Duodenal mucosa (tissue), 2 donors: ENCODE data around the gene CDHR1.
"Not testable (repeated sequence)": the region's sequence is repeated elsewhere in the genome, so short reads cannot be mapped to it uniquely, and the experiment has no call there.

Experiments
- H3K27ac ChIP-seq: one replicate; pipeline ENCODE4 v1.7.0; 2013; ENCODE audit warnings: low read depth, low read length
- H3K27me3 ChIP-seq, 2 donors: one replicate each; pipeline ENCODE4 v1.7.0; 2013; ENCODE audit warnings: low read length in 2 of 2, control low read depth in 1 of 2; ENCODE audit not compliant: insufficient read depth in 2 of 2, control insufficient read depth in 1 of 2
- H3K36me3 ChIP-seq, 2 donors: one replicate each; pipeline ENCODE4 v1.7.0; 2013; ENCODE audit warnings: low read length in 2 of 2, control low read depth in 1 of 2; ENCODE audit not compliant: insufficient read depth in 2 of 2, control insufficient read depth in 1 of 2
- H3K4me1 ChIP-seq, 2 donors: one replicate each; pipeline ENCODE4 v1.7.0; 2013; ENCODE audit warnings: low read length in 2 of 2, control low read depth in 1 of 2; ENCODE audit not compliant: insufficient read depth in 2 of 2, control insufficient read depth in 1 of 2
- H3K4me3 ChIP-seq, 2 donors: one replicate each; pipeline ENCODE4 v1.7.0; 2013; ENCODE audit warnings: low read length in 2 of 2, low read depth in 1 of 2
- H3K9ac ChIP-seq, 2 donors: one replicate each; pipeline ENCODE4 v1.7.0; 2013; ENCODE audit warnings: low read length in 2 of 2, low read depth in 1 of 2
- H3K9me3 ChIP-seq, 2 donors: one replicate each; pipeline ENCODE4 v1.7.0; 2013; ENCODE audit warnings: low read length in 2 of 2, control low read depth in 1 of 2; ENCODE audit not compliant: control insufficient read depth in 1 of 2

The CDHR1 gene

DNA sequence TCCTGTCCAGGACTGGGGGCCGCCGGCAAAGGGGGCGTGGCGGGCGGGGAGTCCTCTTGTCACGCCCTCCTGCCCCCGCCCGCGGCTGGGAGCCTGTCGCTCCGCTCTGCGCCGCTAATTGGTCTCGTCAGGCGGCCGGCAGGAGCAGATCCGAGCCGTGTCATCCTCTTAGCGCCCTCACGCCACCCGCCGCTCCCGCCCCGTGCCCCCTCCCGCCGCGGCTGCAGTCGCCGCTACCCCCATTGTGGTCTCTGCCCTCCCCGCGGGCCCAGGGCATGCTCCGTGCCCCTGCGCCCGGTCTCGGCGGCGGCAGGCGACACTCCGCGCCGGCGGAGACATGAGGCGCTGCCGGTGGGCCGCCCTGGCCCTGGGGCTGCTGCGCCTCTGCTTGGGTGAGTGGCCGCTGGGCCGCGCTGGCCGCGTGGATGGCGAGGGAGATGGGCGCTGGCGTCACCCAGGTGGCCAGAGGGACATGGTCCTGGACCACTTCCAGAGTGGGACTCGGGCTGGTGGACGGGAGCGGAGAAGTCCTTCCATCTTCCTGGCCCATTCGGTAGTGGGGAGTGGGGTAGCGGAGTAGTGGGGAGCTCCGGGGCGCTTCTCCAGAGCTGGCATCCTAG is at the start of gene CDHR1:
TSS of gene CDHR1 (plus strand) at position 114 of the 620 bp plus-strand sequence. CDS start at position 338, 224 bp downstream.
- Histone ChIP-seq H3K27ac (no peak within 1 kb of the TSS), H3K9ac (no peak within 1 kb of the TSS)

GRCh38 chr10:84147347-84147746 is 47.0 kb upstream of the CDHR1 start:
- peaks cover 43 to 87% of the 10 kb centered on the region in 2 donors for H3K36me3 ChIP-seq

More for the DNA sequence above, at the start of gene CDHR1:
- Histone ChIP-seq H3K4me3 (peak within 1 kb of the TSS; percentile 38 to 51), H3K9me3 (no peaks in the 10 kb centered on the region), H3K4me1 (peaks cover 4 to 8% of the 10 kb centered on the region in 2 donors), H3K36me3 (no peaks in the 10 kb centered on the region), H3K27me3 (peaks cover 44 to 60% of the 10 kb centered on the region in 2 donors)

DNA sequence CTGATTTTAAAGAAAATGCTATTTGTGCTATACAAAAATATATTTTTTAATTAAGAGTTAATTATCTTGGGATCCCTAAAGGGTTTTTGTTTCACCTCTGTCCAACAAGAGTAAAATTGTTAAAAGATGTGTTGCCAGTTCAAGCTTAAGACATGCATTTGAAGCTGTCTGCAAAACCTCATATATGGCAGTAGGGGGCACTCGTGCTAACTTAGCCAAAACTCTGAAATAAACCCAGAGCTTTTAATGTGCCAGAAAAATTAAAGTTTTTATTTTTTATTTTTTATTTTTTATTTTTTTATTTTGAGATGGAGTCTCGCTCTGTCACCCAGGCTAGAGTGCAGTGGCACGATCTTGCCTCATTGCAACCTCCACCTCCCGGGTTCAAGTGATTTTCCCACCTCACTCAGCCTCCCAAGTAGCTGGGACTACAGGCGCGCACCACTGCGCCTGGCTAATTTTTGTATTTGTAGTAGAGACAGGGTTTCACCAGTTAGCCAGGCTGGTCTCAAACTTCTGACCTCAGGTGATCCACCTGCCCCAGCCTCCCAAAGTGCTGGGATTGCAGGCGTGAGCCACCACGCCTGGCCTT is 46.2 kb upstream of the CDHR1 start:
- H3K9me3 ChIP-seq, H3K27me3 ChIP-seq, H3K27ac ChIP-seq, H3K4me1 ChIP-seq, H3K4me3 ChIP-seq, H3K9ac ChIP-seq: not testable (repeated sequence)
- H3K36me3 ChIP-seq = peaks cover 48 to 90% of the 10 kb centered on the region in 2 donors

More at GRCh38 chr10:84147347-84147746, 47.0 kb upstream of the CDHR1 start:
- H3K4me1 ChIP-seq = no peaks in the 10 kb centered on the region
- no peaks in the 10 kb centered on the region for H3K27me3 ChIP-seq
- H3K4me3 ChIP-seq = no peak overlapping the region
- no peaks in the 10 kb centered on the region for H3K9me3 ChIP-seq
- no peak overlapping the region for H3K27ac ChIP-seq
- H3K9ac ChIP-seq = no peak overlapping the region

GRCh38 chr10:84149854-84150253 is 44.5 kb upstream of the CDHR1 start:
- H3K4me3 ChIP-seq = no peak overlapping the region
- no peak overlapping the region for H3K27ac ChIP-seq
- H3K4me1 ChIP-seq = no peaks in the 10 kb centered on the region
- H3K36me3 ChIP-seq = peaks cover 46 to 88% of the 10 kb centered on the region in 2 donors
- H3K9ac ChIP-seq = no peak overlapping the region
- H3K9me3 ChIP-seq = no peaks in the 10 kb centered on the region
- no peaks in the 10 kb centered on the region for H3K27me3 ChIP-seq

- Histone ChIP-seq H3K9me3 (no peaks in the 10 kb centered on the region), H3K36me3 (peaks cover 41 to 67% of the 10 kb centered on the region in 2 donors), H3K27me3 (no peaks in the 10 kb centered on the region), H3K4me3 (no peak overlapping the region), H3K4me1 (peaks cover 0 to under 1% of the 10 kb centered on the region in 2 donors), H3K9ac (no peak overlapping the region), H3K27ac (no peak overlapping the region)
Measured at GRCh38 chr10:84152769-84153168, 41.6 kb upstream of the CDHR1 start.

DNA sequence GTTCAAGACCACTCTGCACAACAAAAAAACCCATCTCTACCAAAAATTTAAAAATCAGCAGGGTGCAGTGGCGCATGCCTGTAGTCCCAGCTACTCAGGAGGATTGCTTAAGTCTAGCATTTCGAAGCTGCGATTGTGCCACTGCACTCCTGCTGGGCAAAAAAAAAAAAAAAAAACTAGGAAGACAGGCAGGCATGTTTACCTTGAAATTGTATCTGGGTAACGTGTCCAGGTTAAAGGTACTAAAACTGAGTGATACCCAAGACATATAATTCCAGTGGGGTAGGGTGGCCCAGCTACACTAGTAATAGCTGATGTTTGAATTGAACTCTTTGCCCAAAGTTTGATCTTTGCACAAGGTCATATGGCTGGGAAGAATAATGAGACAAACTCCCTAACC is 38.8 kb upstream of the CDHR1 start:
- peaks cover 9 to 16% of the 10 kb centered on the region in 2 donors for H3K4me1 ChIP-seq
- H3K4me3 ChIP-seq = no peak overlapping the region
- no peak overlapping the region for H3K27ac ChIP-seq
- no peak overlapping the region for H3K9ac ChIP-seq
- no peaks in the 10 kb centered on the region for H3K9me3 ChIP-seq
- H3K27me3 ChIP-seq = peaks cover 0 to 3% of the 10 kb centered on the region in 2 donors
- peaks cover 27 to 44% of the 10 kb centered on the region in 2 donors for H3K36me3 ChIP-seq

DNA sequence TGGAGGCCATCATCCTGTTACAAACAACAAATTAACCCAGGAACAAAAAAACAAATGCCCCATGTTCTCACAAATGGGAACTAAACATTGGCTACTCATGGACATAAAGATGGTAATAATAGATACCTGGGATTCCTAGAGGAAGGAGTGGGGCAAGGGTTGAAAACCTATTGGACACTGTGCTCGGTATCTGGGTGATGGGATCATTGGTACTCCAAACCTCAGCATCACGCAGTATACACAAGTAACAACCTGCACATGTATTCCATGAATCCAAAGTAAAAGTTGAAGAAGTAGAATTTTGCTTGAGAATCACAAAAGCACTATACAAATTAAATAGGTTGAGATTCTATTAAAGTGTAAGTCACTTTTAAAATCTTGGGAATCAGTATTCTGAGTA is 38.3 kb upstream of the CDHR1 start:
- peaks cover 0 to 3% of the 10 kb centered on the region in 2 donors for H3K27me3 ChIP-seq
- H3K9ac ChIP-seq = no peak overlapping the region
- peaks cover 22 to 40% of the 10 kb centered on the region in 2 donors for H3K36me3 ChIP-seq
- peaks cover 9 to 16% of the 10 kb centered on the region in 2 donors for H3K4me1 ChIP-seq
- no peak overlapping the region for H3K4me3 ChIP-seq
- no peaks in the 10 kb centered on the region for H3K9me3 ChIP-seq
- H3K27ac ChIP-seq = no peak overlapping the region

DNA sequence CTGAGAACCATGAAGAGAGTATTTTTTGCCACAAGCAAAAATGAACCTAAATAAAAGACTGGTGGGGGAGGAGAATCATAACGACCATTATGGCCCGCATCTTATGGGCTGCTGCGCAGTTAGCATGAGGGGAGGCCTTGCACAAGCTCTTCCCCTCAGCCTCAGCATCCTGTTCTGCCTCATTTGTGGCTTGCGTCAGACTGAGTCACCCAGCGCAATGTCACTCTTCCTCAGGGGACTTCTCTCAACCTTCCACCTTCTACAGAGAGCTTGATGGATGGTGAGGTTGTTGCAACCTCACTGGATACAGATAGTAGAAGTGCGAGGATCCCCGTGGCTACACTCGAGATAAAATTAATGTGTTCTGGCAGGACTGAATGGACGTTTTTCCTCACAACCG is 37.6 kb upstream of the CDHR1 start:
- Histone ChIP-seq H3K4me1 (peaks cover 9 to 16% of the 10 kb centered on the region in 2 donors), H3K27me3 (peaks cover 3 to 4% of the 10 kb centered on the region in 2 donors), H3K9me3 (no peaks in the 10 kb centered on the region), H3K9ac (no peak overlapping the region), H3K27ac (no peak overlapping the region), H3K36me3 (peaks cover 19 to 35% of the 10 kb centered on the region in 2 donors), H3K4me3 (no peak overlapping the region)

DNA sequence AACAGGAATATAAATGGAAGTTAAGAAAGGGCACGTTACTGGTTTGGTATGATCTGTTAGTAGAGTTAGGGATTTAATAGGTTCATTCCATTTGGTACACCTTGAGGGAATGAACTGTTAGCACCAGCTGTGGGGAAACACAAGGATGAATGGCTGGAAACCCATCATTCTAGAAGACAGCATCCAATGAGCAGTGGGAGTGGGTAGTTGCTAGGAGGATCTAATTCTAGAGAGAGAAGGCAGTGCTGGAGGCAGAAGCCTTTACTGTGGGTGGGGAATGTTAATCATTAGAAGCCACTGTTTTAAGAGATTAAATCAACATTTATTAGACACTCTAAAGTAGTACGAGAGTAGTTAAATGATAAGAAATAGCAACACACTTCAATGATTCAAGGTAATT is 36.3 kb upstream of the CDHR1 start:
- Histone ChIP-seq H3K27ac (no peak overlapping the region), H3K9me3 (no peaks in the 10 kb centered on the region), H3K4me1 (peaks cover 9 to 16% of the 10 kb centered on the region in 2 donors), H3K36me3 (peaks cover 10 to 22% of the 10 kb centered on the region in 2 donors), H3K4me3 (no peak overlapping the region), H3K27me3 (peaks cover 3 to 4% of the 10 kb centered on the region in 2 donors), H3K9ac (no peak overlapping the region)

DNA sequence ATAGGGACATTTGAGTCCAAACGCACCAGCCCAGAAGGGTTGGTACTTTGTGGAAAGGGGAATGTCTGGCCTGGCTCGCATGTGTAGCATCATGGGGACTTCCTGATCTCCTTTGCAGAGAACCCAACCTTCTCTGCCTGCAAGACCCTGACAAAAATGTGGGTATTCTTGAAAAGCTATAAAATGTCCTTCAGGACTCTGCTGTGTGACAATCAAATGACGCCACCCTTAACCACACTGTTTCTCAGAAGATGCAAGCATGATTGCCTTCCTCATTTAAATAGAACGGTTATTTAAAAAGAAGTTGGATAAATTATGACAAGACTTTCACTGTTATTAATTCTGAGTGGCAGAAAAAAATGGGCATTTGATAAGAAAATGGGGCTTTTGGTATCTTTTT is 35.8 kb upstream of the CDHR1 start:
- Histone ChIP-seq H3K9me3 (no peaks in the 10 kb centered on the region), H3K27me3 (peaks cover 3 to 4% of the 10 kb centered on the region in 2 donors), H3K9ac (no peak overlapping the region), H3K36me3 (peaks cover 7 to 17% of the 10 kb centered on the region in 2 donors), H3K4me1 (peaks cover 9 to 16% of the 10 kb centered on the region in 2 donors), H3K27ac (no peak overlapping the region), H3K4me3 (no peak overlapping the region)
